HUES64 (cell line): ENCODE results near the gene RAI1.

Experiments used
- H3K27ac ChIP-seq: 2 replicates; pipeline ENCODE4 v1.7.0; 2013; ENCODE audit warnings: low read depth, low read length, inconsistent platforms
- H3K27me3 ChIP-seq: 2 replicates; pipeline ENCODE4 v1.6.1; 2013; ENCODE audit warnings: mild to moderate bottlenecking, low read length; ENCODE audit not compliant: insufficient read depth
- H3K36me3 ChIP-seq: 2 replicates; pipeline ENCODE4 v1.6.1; 2013; ENCODE audit warnings: mild to moderate bottlenecking, low read length; ENCODE audit not compliant: insufficient read depth
- H3K4me1 ChIP-seq: 2 replicates; pipeline ENCODE4 v1.6.1; 2013; ENCODE audit warnings: mild to moderate bottlenecking, low read length, moderate library complexity; ENCODE audit not compliant: insufficient read depth
- H3K4me3 ChIP-seq: 2 replicates; pipeline ENCODE4 v1.5.1; 2013; ENCODE audit warnings: mild to moderate bottlenecking, low read length, moderate library complexity
- H3K9ac ChIP-seq: 2 replicates; pipeline ENCODE4 v1.6.1; 2013; ENCODE audit warnings: mild to moderate bottlenecking, low read depth, low read length
- H3K9me3 ChIP-seq: 2 replicates; pipeline ENCODE4 v1.6.1; 2013; ENCODE audit warnings: low read depth, low read length; ENCODE audit not compliant: insufficient read depth
- WGBS: fragments of 150-250, 120-280 bp; methylation state at CpG from one replicate; pipeline ENCODE4 v1.1.7; 2013; ENCODE audit warnings: missing lambda C conversion rate; 5-methylcytosine and 5-hydroxymethylcytosine counted together

RAI1 gene

DNA sequence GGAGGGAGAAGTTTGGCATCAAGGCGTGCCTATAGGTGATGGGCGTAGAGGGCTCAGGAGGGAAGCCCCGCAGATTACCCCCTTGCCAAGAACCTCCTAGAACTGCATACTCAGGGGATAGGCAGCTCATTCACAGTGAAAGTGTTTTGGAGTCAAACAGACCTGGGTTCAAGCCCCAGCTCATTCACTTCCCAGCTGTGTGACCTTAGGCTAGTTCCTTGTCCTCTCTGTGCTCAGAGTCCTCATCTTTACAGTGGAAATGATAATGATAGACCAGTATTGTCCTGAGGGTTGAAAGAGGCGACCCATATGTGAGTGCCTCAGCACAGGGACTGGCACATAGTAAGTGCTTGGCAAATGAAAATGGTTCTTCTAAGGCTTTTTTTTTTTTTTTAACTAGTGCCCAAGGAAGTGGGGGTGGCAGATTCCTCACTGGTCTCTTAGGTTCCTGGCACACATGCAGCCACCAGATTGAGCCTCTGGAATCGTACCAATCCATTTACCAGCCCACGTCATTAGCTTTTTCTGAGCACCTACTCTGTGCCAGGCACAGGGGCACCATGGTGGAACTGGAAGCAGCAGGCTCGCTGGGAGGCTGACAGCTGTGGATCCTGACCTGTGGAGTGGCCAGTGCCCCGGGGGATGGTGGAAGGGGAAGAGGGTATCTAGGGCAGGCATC is 79.8 kb downstream of the RAI1 start:
- 93% methylated on average over 8 of the region's 8 CpGs for WGBS
- Histone ChIP-seq H3K27ac (no peak overlapping the region), H3K27me3 (no peaks in the 10 kb centered on the region), H3K36me3 (no peaks in the 10 kb centered on the region), H3K9ac (no peak overlapping the region), H3K9me3 (no peaks in the 10 kb centered on the region), H3K4me1 (peaks cover 5% of the 10 kb centered on the region; the same call in 1 of the 2 replicates), H3K4me3 (no peak overlapping the region)

DNA sequence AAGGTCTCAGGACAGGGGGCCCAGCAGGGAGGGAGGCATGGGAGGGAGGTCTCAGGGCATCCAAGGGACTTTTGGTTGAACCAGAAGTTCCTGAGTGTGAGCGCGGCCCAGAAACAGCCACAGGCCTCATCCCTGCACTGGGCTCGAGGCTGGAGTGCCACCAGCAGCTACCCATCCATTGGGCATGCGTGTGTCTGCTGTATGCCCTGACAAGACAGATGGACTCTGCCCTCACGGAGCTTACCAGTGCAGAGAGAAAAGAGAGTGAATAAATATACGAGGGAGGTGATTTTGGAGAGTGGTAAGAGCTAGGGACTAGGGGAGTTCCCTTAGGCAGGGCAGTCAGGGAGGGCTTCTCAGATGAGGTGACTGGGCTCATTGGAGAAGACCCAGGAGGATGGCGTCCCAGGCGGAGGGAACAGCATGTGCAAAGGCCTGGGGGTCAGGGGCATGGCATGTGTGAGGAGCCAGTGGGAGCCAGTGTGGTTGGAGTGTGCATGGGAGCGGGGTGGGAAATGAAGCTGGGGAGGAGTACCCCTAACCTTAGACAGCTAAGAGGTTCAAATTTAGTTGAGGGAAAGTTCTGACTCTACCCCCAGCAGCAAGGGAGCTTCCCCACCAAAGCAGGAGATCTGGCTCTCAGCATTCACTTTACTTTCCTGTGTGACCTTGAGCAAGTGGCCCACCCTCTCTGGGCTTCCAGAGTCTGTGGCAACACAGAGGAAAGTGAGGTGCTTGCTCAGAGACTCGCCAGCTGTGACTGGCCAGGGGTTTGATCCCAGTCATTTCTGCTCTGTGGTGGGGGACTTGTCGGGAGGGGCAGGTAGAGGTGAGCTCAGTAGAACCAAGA is 80.9 kb downstream of the RAI1 start:
- Histone ChIP-seq H3K4me1 (peaks cover 5% of the 10 kb centered on the region; the same call in 1 of the 2 replicates), H3K27ac (no peak overlapping the region)

DNA sequence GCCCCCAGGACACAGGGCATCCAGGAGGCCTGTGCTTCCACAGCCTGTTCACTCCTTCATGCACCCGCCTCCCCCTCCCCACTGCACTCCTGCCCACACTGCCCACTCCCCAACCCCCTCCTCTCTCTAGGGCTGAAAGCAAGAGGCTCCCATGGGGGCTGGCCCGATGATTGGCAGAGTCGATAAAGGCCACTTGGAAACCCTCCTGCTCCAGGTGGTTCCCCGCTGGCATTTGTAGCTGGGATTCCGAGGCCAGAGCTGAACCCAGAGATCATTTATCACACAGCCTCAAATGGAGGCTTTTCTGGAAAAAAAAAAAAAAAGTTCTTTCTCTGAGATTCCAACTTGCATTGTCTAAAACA is 81.5 kb downstream of the RAI1 start:
- no peak overlapping the region for H3K4me3 ChIP-seq
- WGBS = 71% methylated on average over 5 of the region's 5 CpGs
- no peaks in the 10 kb centered on the region for H3K27me3 ChIP-seq
- H3K27ac ChIP-seq = no peak overlapping the region
- H3K9me3 ChIP-seq = no peaks in the 10 kb centered on the region
- peaks cover 5% of the 10 kb centered on the region; the same call in 1 of the 2 replicates for H3K4me1 ChIP-seq
- H3K36me3 ChIP-seq = no peaks in the 10 kb centered on the region
- no peak overlapping the region for H3K9ac ChIP-seq

More for the DNA sequence above, 80.9 kb downstream of the RAI1 start:
- 90% methylated on average over 11 of the region's 11 CpGs for WGBS
- no peaks in the 10 kb centered on the region for H3K9me3 ChIP-seq
- no peak overlapping the region for H3K9ac ChIP-seq
- H3K4me3 ChIP-seq = no peak overlapping the region
- no peaks in the 10 kb centered on the region for H3K27me3 ChIP-seq
- no peaks in the 10 kb centered on the region for H3K36me3 ChIP-seq

DNA sequence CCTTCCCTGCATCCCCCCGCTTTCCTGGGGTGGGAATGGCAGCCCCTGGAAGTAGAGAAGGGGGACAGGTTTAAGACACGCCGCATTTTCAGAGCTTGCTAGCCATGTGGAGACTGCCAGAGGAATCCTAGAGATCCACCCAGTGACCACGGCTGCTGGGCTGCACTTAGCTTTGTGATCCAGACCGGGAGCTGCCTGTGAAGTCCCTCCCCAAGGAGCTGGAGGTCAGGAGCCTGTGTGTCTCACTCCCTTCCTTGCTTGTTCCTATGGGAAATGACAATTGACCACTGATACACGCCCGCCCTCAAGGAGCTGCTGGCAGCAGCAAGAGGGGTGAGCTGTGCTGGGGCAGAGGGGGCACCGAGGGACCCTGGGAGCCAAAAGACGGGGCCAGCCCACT is 81.9 kb downstream of the RAI1 start:
- WGBS = 78% methylated on average over 9 of the region's 9 CpGs
- no peak overlapping the region for H3K27ac ChIP-seq

DNA sequence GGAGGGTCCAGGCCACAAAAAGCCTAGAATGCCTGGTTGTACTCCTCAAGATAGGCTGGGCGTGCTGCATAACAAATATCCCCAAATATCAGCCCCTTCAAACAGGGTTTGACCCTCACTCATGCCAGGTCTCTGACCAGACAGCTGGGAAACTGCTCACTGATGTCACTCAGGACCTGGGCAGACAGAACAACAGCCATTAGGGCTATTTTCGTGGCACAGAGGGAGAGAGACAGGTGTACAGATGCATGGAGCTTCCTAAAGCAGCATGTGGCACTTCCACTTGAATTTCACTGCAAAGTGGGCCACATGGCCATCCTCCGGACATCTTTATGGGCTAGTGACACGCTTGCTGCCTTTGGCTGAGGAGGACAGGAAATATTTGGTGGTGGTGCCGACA is 82.5 kb downstream of the RAI1 start:
- Histone ChIP-seq H3K27me3 (no peaks in the 10 kb centered on the region), H3K36me3 (no peaks in the 10 kb centered on the region), H3K27ac (no peak overlapping the region), H3K4me1 (peaks cover 5% of the 10 kb centered on the region; the same call in 1 of the 2 replicates), H3K9me3 (no peaks in the 10 kb centered on the region), H3K9ac (no peak overlapping the region), H3K4me3 (no peak overlapping the region)
- 95% methylated on average over 5 of the region's 5 CpGs for WGBS

More for the DNA sequence above, 81.9 kb downstream of the RAI1 start:
- H3K4me3 ChIP-seq = no peak overlapping the region
- no peaks in the 10 kb centered on the region for H3K36me3 ChIP-seq
- H3K9me3 ChIP-seq = no peaks in the 10 kb centered on the region
- H3K27me3 ChIP-seq = no peaks in the 10 kb centered on the region
- no peak overlapping the region for H3K9ac ChIP-seq
- peaks cover 5% of the 10 kb centered on the region; the same call in 1 of the 2 replicates for H3K4me1 ChIP-seq

DNA sequence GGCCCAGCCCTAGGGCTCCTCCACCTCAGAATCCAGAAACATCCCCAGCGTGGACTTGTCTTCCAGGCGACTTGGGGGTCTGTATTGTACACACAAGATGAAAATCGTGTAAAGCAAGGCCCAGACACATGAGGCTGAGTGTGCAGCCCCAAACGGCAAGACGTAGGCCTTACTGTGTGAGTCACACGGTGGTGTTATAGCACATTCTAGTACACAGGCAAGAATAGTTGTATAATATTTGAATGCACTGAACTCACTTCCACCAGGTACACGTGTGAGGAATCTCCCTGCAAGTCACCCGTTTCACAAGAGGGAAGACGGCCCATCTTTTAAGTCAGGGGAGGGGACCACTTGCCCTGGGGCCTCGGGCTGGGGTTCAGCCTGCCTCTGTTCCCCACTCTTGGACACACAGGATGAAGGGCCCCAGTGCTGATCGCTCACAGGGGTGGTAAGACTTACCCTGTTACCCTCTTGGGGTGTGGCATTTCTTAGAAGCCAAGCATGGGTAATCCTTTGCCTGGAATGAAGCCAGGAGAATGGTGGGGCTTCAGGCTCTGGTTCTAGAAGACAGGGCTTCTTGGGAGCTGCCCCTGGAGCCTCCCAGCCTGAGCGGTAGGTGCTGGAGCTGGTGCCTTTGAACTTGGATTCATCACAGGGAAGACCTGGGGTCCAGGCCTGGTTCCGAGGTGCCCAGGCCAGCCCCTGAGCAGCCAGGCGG is 84.3 kb downstream of the RAI1 start:
- Histone ChIP-seq H3K9me3 (no peaks in the 10 kb centered on the region), H3K4me1 (peaks cover 5% of the 10 kb centered on the region; the same call in 1 of the 2 replicates), H3K4me3 (no peak overlapping the region), H3K36me3 (no peaks in the 10 kb centered on the region), H3K27me3 (no peaks in the 10 kb centered on the region), H3K9ac (no peak overlapping the region), H3K27ac (no peak overlapping the region)
- 90% methylated on average over 14 of the region's 14 CpGs for WGBS

DNA sequence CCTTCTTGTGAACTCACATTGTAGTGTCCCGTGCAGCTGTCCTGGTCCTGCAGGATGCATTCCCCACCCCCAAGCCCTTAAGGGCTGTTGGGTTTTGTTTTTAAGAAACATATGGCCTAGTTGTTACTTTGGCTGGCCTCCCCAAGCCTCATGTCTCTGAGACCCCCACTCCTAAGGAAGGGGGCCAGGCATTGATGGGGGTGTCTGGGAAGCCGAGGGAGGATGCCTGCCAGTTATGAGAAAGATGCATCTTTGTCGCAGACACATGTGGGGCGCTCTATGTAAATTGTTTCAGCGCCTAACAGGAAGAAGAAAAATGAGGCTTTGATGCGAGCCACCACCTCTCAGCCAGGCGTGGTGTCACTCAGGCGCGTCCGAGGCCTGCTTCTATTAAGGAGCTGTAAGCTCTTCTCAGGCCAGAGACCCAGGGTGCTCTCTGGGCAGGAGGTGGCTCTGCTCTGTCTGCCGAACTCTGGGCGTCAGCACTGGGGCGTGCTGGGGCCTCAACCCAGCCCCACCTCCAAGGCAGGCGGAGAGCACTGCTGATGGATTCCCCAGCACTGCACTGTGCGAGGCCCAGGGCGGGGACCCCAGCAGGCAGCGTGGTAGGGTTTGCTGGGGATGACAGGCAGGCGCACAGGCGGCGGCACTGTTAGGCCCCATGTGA is 85.0 kb downstream of the RAI1 start:
- H3K9ac ChIP-seq = no peak overlapping the region
- whole genome bisulfite sequencing = 92% methylated on average over 20 of the region's 20 CpGs

DNA sequence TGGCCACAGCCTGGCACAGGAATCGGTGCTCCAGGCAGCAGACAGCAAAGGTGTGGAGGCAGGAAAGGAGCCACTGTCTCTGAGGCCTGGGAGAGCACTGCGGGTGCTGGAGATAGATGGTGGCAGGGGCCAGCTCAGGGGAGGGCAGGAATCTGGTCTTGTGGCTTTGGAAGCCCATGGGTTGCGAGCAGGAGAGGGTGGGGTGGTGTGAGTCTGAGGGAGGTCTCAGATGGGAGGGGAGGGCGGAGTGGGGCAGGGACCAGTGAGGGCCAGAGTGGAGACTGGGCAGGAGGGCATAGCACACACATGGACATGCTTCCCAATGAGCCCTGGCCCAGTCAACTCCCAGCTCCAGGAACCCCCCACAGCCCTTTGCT is 85.5 kb downstream of the RAI1 start:
- Histone ChIP-seq H3K36me3 (no peaks in the 10 kb centered on the region), H3K4me3 (no peak overlapping the region), H3K9ac (no peak overlapping the region), H3K4me1 (peaks cover 5% of the 10 kb centered on the region; the same call in 1 of the 2 replicates), H3K27me3 (no peaks in the 10 kb centered on the region), H3K9me3 (no peaks in the 10 kb centered on the region), H3K27ac (no peak overlapping the region)
- 87% methylated on average over 4 of the region's 4 CpGs for WGBS

More for the DNA sequence above, 85.0 kb downstream of the RAI1 start:
- Histone ChIP-seq H3K36me3 (no peaks in the 10 kb centered on the region), H3K9me3 (no peaks in the 10 kb centered on the region), H3K4me3 (no peak overlapping the region), H3K27me3 (no peaks in the 10 kb centered on the region), H3K27ac (no peak overlapping the region), H3K4me1 (peaks cover 5% of the 10 kb centered on the region; the same call in 1 of the 2 replicates)

DNA sequence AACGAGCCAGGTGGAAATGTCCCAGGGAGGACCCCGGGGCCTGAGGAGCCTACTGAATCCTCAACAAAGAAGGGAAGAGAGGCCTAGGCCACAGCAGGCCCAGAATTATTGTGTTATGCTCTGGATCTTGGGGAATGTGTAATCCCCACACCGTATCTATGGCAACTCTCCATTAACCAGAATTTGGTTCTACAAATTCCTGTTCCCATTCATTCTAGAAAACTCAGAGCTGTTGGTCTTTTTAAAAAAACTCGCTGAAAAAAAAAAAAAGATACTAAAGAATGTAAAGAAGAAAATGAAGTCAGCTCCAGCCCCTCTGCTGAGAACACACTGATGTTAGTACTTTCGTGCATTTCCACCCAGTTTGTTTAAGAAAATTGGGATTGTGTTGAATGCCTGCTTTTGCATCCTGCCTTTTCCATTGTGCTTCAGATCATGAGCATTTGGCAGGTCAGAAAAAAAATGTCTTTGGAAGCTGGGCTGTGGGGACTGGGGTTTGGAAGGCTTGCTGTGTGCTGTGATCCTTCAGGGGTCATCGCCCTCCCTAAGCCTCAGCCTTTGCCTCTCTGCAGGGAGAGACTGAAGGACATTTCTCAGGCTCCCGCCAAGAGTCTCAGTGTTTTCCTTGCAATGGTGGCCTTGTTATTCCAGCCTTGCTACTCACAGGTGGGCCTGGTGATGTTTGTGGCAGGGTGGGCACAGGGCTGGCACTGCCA is 86.1 kb downstream of the RAI1 start:
- 90% methylated on average over 7 of the region's 7 CpGs for WGBS
- no peaks in the 10 kb centered on the region for H3K36me3 ChIP-seq
- H3K4me3 ChIP-seq = no peak overlapping the region
- no peaks in the 10 kb centered on the region for H3K9me3 ChIP-seq
- H3K27ac ChIP-seq = no peak overlapping the region
- H3K4me1 ChIP-seq = peaks cover 5% of the 10 kb centered on the region; the same call in 1 of the 2 replicates
- no peak overlapping the region for H3K9ac ChIP-seq
- H3K27me3 ChIP-seq = no peaks in the 10 kb centered on the region

DNA sequence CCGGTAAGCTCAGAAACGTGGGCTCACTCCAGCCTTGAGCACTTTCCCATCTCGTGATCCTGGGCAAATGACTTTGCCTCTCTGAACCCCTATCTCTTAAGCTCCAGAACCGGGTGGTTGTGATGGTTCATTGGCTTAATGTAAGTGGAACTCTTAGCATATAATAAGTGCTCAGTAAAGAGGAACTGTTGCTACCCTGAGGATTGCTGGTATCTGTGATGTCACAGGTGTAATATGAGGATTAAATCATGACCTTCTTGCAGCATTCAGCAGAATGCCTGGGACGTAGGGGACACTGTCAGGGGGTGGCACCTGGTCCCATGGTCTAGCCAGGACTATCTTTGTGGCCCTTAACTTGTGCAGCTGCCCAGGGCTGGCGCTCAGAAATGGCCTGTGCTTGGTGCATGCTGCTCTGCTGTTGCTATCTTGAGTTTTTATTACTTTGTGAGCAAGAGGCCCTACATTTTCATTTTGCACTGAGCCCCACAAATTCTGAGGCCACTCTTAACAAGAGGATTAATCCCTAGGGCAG is 86.7 kb downstream of the RAI1 start:
- Histone ChIP-seq H3K4me3 (no peak overlapping the region), H3K27ac (no peak overlapping the region), H3K9me3 (no peaks in the 10 kb centered on the region), H3K36me3 (no peaks in the 10 kb centered on the region), H3K27me3 (no peaks in the 10 kb centered on the region), H3K4me1 (peaks cover 4% of the 10 kb centered on the region; the same call in 1 of the 2 replicates), H3K9ac (no peak overlapping the region)
- 90% methylated on average over 6 of the region's 6 CpGs for WGBS
